GM10248 (cell line): Measurements from ENCODE around the gene RAB11FIP3.

ENCODE experiments used
- CTCF ChIA-PET: fragments of 300-600 bp; sonication (Branson Sonifier 250); formaldehyde crosslinking; extraction: SDS; loops from one replicate; lab custom pipeline; 2021; ENCODE audit warnings: antibody characterized with exemption; lab: Yijun Ruan, JAX
- POLR2A ChIA-PET: fragments of 350-650 bp; sonication (Branson Sonifier 250); formaldehyde crosslinking; extraction: SDS; loops from one replicate; lab custom pipeline; 2020; ENCODE audit warnings: antibody characterized with exemption; lab: Yijun Ruan, JAX
- DNase-seq: peaks from one replicate; pipeline ENCODE4 v3.0.0; 2012; ENCODE audit errors: extremely low spot score
- TF ChIP-seq, protein P1 (sequence below): IDR thresholded peaks from 2 replicates; pipeline ENCODE4 v1.5.1; 2012; ENCODE audit warnings: mild to moderate bottlenecking, low read depth; ENCODE audit errors: extremely low read depth, missing control alignments, control extremely low read depth

Gene RAB11FIP3

GRCh38 chr16:515175-515938 is 89.9 kb downstream of the RAB11FIP3 start:
- DNase-seq, result no peak

GRCh38 chr16:515939-516226 is 90.4 kb downstream of the RAB11FIP3 start:
- TF ChIP-seq, protein P1, sequence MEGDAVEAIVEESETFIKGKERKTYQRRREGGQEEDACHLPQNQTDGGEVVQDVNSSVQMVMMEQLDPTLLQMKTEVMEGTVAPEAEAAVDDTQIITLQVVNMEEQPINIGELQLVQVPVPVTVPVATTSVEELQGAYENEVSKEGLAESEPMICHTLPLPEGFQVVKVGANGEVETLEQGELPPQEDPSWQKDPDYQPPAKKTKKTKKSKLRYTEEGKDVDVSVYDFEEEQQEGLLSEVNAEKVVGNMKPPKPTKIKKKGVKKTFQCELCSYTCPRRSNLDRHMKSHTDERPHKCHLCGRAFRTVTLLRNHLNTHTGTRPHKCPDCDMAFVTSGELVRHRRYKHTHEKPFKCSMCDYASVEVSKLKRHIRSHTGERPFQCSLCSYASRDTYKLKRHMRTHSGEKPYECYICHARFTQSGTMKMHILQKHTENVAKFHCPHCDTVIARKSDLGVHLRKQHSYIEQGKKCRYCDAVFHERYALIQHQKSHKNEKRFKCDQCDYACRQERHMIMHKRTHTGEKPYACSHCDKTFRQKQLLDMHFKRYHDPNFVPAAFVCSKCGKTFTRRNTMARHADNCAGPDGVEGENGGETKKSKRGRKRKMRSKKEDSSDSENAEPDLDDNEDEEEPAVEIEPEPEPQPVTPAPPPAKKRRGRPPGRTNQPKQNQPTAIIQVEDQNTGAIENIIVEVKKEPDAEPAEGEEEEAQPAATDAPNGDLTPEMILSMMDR, result no peak
- ChIA-PET POLR2A (no interaction called here), CTCF (no interaction called here)
- DNase-seq, result no peak

More at GRCh38 chr16:515175-515938, 89.9 kb downstream of the RAB11FIP3 start:
- TF ChIP-seq, protein P1, result no peak
- ChIA-PET POLR2A (no interaction called here), CTCF (no interaction called here)

GRCh38 chr16:516301-516700 is 90.9 kb downstream of the RAB11FIP3 start:
- ChIA-PET CTCF (no interaction called here), POLR2A (no interaction called here)
- DNase-seq, result no peak
- TF ChIP-seq, protein P1, result no peak

DNA sequence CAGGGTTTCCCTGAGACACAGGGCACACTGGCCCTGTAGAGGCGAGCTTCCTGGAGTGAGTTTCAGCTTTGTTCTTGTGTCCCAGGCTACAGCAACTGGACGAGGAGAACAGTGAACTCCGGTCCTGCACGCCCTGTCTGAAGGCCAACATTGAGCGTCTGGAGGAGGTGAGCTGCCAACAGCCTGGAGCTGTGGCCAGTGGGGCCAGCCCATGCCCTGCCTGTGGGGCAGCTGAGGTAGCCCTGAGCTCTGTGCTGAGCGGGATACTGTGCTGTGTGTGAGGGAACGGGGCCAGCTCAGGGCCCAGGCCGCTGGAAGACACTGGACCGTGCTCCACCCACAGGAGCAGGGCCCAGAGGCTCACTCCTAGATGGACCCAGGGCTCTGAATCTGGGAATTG is 93.4 kb downstream of the RAB11FIP3 start:
- POLR2A ChIA-PET, result no interaction called here
- DNase-seq, result no peak
- TF ChIP-seq, protein P1, result no peak
- CTCF ChIA-PET, result interaction anchor here (0.8 kb wide), 1 partner anchor 157 kb away, joined by 3 read pairs; no protein-coding TSS in a partner anchor

GRCh38 chr16:519425-519824 is 94.0 kb downstream of the RAB11FIP3 start:
- TF ChIP-seq, protein P1, result no peak
- CTCF ChIA-PET, result interaction anchor here (1.1 kb wide), 1 partner anchor 11 kb away, joined by 4 read pairs; no protein-coding TSS in a partner anchor
- POLR2A ChIA-PET, result no interaction called here
- DNase-seq, result no peak

DNA sequence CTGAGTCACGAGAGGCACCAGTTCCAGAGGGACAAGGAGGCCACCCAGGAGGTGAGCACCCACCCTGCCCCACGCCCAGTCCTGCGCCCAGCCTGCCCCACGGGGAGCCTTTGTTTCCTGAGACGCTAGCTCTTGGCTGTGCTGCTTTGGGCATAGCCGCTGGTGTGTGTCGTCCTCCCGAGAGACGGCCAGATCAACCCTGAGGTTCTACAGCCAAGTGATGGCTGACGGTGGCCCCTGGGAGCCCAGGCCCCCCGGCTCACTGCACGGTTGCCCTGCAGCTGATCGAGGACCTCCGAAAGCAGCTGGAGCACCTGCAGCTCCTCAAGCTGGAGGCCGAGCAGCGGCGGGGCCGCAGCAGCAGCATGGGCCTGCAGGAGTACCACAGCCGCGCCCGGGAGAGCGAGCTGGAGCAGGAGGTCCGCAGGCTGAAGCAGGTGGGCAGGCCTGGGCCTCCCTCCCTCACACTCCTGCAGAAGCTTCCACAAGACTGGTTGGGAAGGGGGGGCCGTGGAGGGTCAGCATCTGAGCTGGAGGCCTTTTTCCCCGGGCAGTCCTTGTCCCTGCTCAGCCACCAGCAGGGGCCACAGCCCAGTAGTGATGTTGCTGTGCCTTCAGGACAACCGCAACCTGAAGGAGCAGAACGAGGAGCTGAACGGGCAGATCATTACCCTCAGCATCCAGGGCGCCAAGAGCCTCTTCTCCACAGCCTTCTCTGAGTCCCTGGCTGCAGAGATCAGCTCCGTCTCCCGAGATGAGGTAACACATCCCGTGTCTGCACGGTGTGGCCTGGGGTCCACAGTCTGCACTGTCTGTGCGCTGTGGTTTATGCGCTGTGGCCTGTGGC is 94.6 kb downstream of the RAB11FIP3 start:
- TF ChIP-seq, protein P1, result no peak
- CTCF ChIA-PET, result interaction anchor here (1.1 kb wide), 1 partner anchor 12 kb away, joined by 4 read pairs; no protein-coding TSS in a partner anchor
- POLR2A ChIA-PET, result no interaction called here
- no peak for DNase-seq
